Breast epithelium (tissue), 4 donors: Measurements from ENCODE around the gene GREM2. TPM values are rescaled to one million over a fixed set of nuclear protein-coding genes. Genes with fewer than 3 reads are reported as not detected.

ENCODE experiments used
- DNase-seq, 2 donors: peaks; one replicate each; pipeline ENCODE4 v3.0.0-alpha.2; 2019; ENCODE audit warnings: low spot score in 2 of 2
- H3K27ac ChIP-seq, 2 donors: fragments of 200-600 bp; sonication (generic) in 1 of 2; one replicate each; pipeline ENCODE4 v1.5.1; 2016 to 2019; ENCODE audit warnings: mild to moderate bottlenecking in 1 of 2
- H3K27me3 ChIP-seq, 2 donors: fragments of 200-600 bp; sonication (generic) in 1 of 2; one replicate each; pipeline versions ENCODE4 v1.5.1 to v1.6.0; 2017 to 2019; ENCODE audit warnings: control low read depth in 1 of 2, mild to moderate bottlenecking in 1 of 2
- H3K36me3 ChIP-seq: fragments of 200-600 bp; one replicate; pipeline ENCODE4 v1.5.1; 2019
- H3K4me1 ChIP-seq, 2 donors: fragments of 200-600 bp; sonication (generic); one replicate each; pipeline ENCODE4 v1.5.1; 2016 to 2019; ENCODE audit warnings: control low read depth in 1 of 2
- H3K4me3 ChIP-seq, 3 donors: fragments of 200-600 bp; sonication (generic); 1 replicate in 2 of 3; 2 replicates in 1 of 3; pipeline ENCODE4 v1.5.1; 2016 to 2019; ENCODE audit warnings: mild to moderate bottlenecking in 3 of 3, moderate library complexity in 2 of 3
- H3K9me3 ChIP-seq, 2 donors: fragments of 200-600 bp; sonication (generic) in 1 of 2; one replicate each; pipeline ENCODE4 v1.5.1; 2016 to 2019; ENCODE audit warnings: control low read depth in 1 of 2
- POLR2A ChIP-seq: fragments of 450-650 bp; IDR thresholded peaks from one replicate; pipeline ENCODE4 v1.6.1; 2016; ENCODE audit warnings: antibody characterized with exemption, mild to moderate bottlenecking, moderate library complexity
- POLR2AphosphoS5 ChIP-seq, 3 donors: sonication (generic); formaldehyde crosslinking; IDR thresholded peaks; one replicate each; pipeline ENCODE4 v1.6.1; 2017; ENCODE audit warnings: antibody characterized with exemption in 3 of 3
- intact Hi-C: fragments of 100-400 bp; cut with DNase I; formaldehyde crosslinking; loops from one replicate; pipeline ENCODE4 v1.15.1; 2023; ENCODE audit warnings: low total_unique reads
- total RNA-seq, 3 donors: library from RNA; depleted of rRNA; stranded (reverse); fragments of >200 nt; gene quantifications; one replicate each; pipeline ENCODE4 v1.1.0, GENCODE V29; 2016
- TF ChIP-seq, protein P1 (sequence below), 3 donors: fragments of 450-650 bp; IDR thresholded peaks; one replicate each; pipeline ENCODE4 v1.5.1; 2016 to 2017; ENCODE audit warnings: antibody characterized with exemption in 3 of 3, mild to moderate bottlenecking in 3 of 3, moderate library complexity in 3 of 3

Gene GREM2
- total RNA-seq, 3 donors from 2014 or later: 0.16 to 2.0 (median 1.0) TPM

DNA sequence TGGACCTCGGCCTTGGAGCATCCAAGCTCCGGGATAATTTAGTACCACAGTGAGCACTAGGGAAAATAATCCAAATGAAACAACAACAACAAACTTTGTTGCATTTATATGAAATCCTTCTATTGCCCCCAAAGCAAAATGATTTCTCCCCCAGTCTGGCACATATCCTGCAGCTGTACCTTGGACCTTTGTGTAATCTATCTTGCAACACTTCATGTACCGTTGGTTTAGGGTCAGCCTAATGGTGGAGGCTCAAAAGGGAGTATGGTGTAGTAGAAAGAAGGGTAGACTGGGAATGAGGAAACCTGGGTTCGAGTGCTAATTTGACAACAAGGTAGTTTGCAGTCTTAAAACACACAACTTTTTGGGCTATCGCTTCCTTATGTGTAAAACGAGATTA lies 12.1 kb downstream of the GREM2 start:
- no peak overlapping the region for H3K4me3 ChIP-seq
- TF ChIP-seq, protein P1, sequence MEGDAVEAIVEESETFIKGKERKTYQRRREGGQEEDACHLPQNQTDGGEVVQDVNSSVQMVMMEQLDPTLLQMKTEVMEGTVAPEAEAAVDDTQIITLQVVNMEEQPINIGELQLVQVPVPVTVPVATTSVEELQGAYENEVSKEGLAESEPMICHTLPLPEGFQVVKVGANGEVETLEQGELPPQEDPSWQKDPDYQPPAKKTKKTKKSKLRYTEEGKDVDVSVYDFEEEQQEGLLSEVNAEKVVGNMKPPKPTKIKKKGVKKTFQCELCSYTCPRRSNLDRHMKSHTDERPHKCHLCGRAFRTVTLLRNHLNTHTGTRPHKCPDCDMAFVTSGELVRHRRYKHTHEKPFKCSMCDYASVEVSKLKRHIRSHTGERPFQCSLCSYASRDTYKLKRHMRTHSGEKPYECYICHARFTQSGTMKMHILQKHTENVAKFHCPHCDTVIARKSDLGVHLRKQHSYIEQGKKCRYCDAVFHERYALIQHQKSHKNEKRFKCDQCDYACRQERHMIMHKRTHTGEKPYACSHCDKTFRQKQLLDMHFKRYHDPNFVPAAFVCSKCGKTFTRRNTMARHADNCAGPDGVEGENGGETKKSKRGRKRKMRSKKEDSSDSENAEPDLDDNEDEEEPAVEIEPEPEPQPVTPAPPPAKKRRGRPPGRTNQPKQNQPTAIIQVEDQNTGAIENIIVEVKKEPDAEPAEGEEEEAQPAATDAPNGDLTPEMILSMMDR (IDR thresholded peaks at IDR 0.05): no peak
- no peak for TF ChIP-seq POLR2AphosphoS5 (IDR thresholded peaks at IDR 0.05)
- no peak for TF ChIP-seq POLR2A
- H3K27me3 ChIP-seq: no peaks in the 10 kb centered on the region
- H3K4me1 ChIP-seq: no peaks in the 10 kb centered on the region
- intact Hi-C loops: no loop called here
- H3K9me3 ChIP-seq: no peaks in the 10 kb centered on the region
- no peak overlapping the region for H3K27ac ChIP-seq
- DNase-seq: no peak
- no peaks in the 10 kb centered on the region for H3K36me3 ChIP-seq

DNA sequence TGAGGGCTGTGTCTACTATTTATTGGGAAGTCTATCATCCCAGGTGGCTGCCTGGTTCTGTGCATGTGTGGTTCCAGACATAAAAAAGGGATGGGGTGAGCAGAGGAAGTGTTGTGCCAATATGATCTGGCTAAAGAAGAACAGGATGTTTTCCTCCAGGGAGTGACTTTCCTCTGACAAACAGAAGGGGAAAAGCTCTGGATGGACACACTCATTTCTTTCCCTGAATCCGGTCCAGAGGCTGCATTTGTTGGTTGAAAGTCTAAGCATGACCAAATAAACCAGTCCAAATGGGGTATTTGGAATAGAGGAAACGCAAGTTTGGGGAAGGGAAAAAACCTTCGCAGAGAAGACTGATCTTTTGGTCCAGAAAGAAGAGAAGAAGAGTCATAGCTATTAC lies 12.7 kb downstream of the GREM2 start:
- H3K9me3 ChIP-seq: no peaks in the 10 kb centered on the region
- H3K36me3 ChIP-seq: no peaks in the 10 kb centered on the region
- DNase-seq: no peak
- H3K27me3 ChIP-seq: no peaks in the 10 kb centered on the region
- H3K27ac ChIP-seq: no peak overlapping the region
- H3K4me3 ChIP-seq: no peak overlapping the region
- H3K4me1 ChIP-seq: no peaks in the 10 kb centered on the region
- intact Hi-C loops: no loop called here
- TF ChIP-seq POLR2A (no peak), POLR2AphosphoS5 (IDR thresholded peaks at IDR 0.05) (no peak)
- TF ChIP-seq, protein P1 (IDR thresholded peaks at IDR 0.05): no peak

DNA sequence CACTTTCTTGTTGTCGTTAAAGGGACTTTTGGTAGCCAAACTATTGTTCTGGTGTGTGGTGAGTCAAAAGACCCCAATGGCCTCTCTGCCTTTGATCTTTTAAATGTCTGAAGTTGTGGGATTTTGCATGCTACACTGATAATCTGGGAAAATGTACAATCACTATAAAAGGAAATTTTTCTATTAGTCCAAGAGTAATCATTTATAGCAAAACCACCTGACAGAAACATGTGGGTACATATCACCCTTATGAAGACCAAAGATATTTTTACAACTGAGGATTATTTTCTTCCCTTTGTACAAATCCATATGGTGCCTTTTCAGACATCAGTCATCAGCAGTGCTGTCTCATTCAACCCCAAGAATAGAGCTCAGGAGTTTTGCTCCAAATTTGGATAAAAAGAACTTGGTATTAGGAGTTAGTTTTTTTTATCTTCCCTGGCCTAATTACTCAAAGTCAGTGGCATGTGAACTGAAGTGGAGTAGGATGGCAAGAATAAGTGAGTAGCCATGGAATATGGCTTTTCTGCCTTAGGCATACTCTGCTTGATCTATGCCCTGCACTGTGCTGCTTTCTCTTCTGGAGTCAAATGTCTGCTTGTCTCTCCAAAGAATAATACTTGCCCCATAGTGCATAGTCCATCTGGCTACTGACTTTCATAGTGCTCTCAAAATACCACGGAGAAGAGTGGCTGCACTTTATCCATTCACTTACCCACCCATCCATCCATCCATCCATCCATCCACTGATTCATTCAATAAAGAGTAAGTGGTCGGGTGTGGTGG lies 13.5 kb downstream of the GREM2 start:
- intact Hi-C loops: no loop called here
- Histone ChIP-seq H3K36me3 (no peaks in the 10 kb centered on the region), H3K27me3 (no peaks in the 10 kb centered on the region), H3K9me3 (no peaks in the 10 kb centered on the region), H3K4me3 (no peak overlapping the region), H3K27ac (no peak overlapping the region), H3K4me1 (no peaks in the 10 kb centered on the region)
- no peak for DNase-seq
- TF ChIP-seq POLR2AphosphoS5 (IDR thresholded peaks at IDR 0.05): no peak
- TF ChIP-seq, protein P1 (IDR thresholded peaks at IDR 0.05): no peak
- no peak for TF ChIP-seq POLR2A

DNA sequence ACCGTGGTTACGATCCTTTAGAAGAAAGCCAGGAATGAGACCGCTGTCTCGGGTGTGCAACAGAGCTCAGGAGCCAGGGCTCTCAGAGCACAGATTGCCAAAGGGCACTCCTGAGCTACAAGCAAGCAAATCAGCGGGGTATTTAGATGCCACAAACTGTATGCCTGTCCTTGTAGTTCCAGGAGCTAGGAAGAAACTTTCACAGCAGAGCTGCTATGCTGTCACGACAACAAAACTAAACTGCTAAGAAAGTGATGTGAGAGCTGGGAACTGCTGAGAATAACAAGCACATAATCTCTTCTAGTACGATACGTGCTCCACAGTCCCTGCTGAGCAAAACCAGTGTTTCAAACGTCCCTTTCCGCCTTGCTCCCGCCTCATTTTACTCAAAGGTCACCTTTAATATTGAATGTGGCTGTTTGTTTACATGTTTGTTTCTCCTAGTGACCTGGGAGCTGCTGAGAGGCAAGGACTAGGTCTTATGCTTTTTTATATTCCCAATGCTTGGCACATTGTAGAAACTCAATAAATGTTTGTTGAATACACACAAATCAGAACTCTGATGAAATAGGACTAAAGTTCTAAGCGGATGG lies 14.7 kb downstream of the GREM2 start:
- intact Hi-C loops: no loop called here
- Histone ChIP-seq H3K4me3 (peak overlapping the region; percentile 14 to 27 (median 15)), H3K27me3 (no peaks in the 10 kb centered on the region), H3K27ac (peak overlapping the region in 1 of 2 donors; percentile 33), H3K36me3 (no peaks in the 10 kb centered on the region), H3K9me3 (no peaks in the 10 kb centered on the region), H3K4me1 (no peaks in the 10 kb centered on the region)
- TF ChIP-seq, protein P1 (IDR thresholded peaks at IDR 0.05): no peak
- TF ChIP-seq POLR2A (no peak), POLR2AphosphoS5 (IDR thresholded peaks at IDR 0.05) (no peak)
- DNase-seq: no peak

DNA sequence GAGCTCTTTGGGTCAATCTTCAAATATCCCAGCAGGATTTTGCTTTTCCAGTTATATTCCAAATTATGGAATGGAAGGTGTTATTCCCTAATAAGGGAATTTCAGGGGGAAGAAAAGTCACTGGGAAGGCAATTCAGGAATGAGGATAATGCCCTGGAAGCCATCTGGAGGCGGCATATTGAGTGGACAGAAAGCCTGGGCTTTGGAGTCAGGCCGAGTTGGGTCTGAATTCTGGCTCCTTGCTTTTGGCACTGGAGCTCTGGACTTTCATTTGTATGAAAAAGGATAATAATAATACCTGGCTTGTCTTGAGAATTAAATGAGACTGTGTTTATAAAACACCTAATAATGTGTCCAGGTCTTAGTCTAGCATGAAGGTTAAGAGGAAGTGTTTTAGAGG lies 16.5 kb downstream of the GREM2 start:
- no peak for DNase-seq
- H3K27me3 ChIP-seq: no peaks in the 10 kb centered on the region
- no peaks in the 10 kb centered on the region for H3K4me1 ChIP-seq
- no peak overlapping the region for H3K27ac ChIP-seq
- no peaks in the 10 kb centered on the region for H3K9me3 ChIP-seq
- no peak overlapping the region for H3K4me3 ChIP-seq
- intact Hi-C loops: no loop called here
- H3K36me3 ChIP-seq: no peaks in the 10 kb centered on the region
- TF ChIP-seq POLR2A (no peak), POLR2AphosphoS5 (IDR thresholded peaks at IDR 0.05) (no peak)
- TF ChIP-seq, protein P1 (IDR thresholded peaks at IDR 0.05): no peak
